Kidney (tissue), 14 donors: ENCODE measurements around the gene GPRC5D. TPM values are rescaled to one million over a fixed set of nuclear protein-coding genes. Genes with fewer than 3 reads are reported as not detected.
A peak's percentile ranks its signal among the peaks of the same experiment; 100 is the strongest.

Experiments
- DNase-seq, 5 donors: peaks; one replicate each; pipeline ENCODE4 v3.0.0-alpha.2; 2013 to 2020
- FAIRE-seq: peaks from 2 replicates; lab custom pipeline; 2012; peaks lifted over from hg19 to GRCh38; lab: Jason Lieb, UNC
- H3K27ac ChIP-seq, 2 donors: one replicate each; pipeline ENCODE4 v1.7.0; 2013; ENCODE audit warnings: low read depth in 2 of 2, low read length in 2 of 2, inconsistent platforms in 1 of 2
- H3K27me3 ChIP-seq: one replicate; pipeline ENCODE4 v1.7.1; 2013; ENCODE audit warnings: low read length, inconsistent platforms; ENCODE audit not compliant: control insufficient read depth, insufficient read depth
- H3K36me3 ChIP-seq, 3 donors: one replicate each; pipeline versions ENCODE4 v1.7.0 to v1.7.1; 2013; ENCODE audit warnings: low read length in 3 of 3, control low read depth in 1 of 3, inconsistent platforms in 1 of 3; ENCODE audit not compliant: insufficient read depth in 3 of 3, control insufficient read depth in 2 of 3
- H3K4me1 ChIP-seq, 3 donors: one replicate each; pipeline versions ENCODE4 v1.7.0 to v1.7.1; 2013; ENCODE audit warnings: low read length in 3 of 3, inconsistent platforms in 1 of 3, low read depth in 1 of 3; ENCODE audit not compliant: control insufficient read depth in 2 of 3, insufficient read depth in 2 of 3
- H3K4me3 ChIP-seq, 3 donors: one replicate each; pipeline versions ENCODE4 v1.7.0 to v1.8.1; 2013; ENCODE audit warnings: low read length in 3 of 3, control low read depth in 1 of 3, inconsistent platforms in 1 of 3
- H3K9ac ChIP-seq, 3 donors: one replicate each; pipeline versions ENCODE4 v1.7.0 to v1.7.1; 2013; ENCODE audit warnings: low read length in 3 of 3, control low read depth in 1 of 3, inconsistent platforms in 1 of 3
- H3K9me3 ChIP-seq, 3 donors: one replicate each; pipeline versions ENCODE4 v1.7.0 to v1.7.1; 2013; ENCODE audit warnings: low read length in 3 of 3, control low read depth in 1 of 3, inconsistent platforms in 1 of 3; ENCODE audit not compliant: control insufficient read depth in 2 of 3, insufficient read depth in 1 of 3
- intact Hi-C: fragments of 100-400 bp; cut with DNase I; formaldehyde crosslinking; loops from one replicate; pipeline ENCODE4 v1.11.1; 2022
- polyA plus RNA-seq: library from polyadenylated mRNA; stranded (reverse); fragments of 350-450 nt; fragmentation: Illumina TruSeq; extraction: RNeasy Lipid Tissue Mini Kit (QIAGEN cat#74804); gene quantifications from one replicate; pipeline ENCODE4 v1.2.3, GENCODE V29; 2014; ENCODE audit warnings: low read depth, low replicate concordance; ENCODE audit not compliant: insufficient read depth
- total RNA-seq: library from RNA; stranded (reverse); fragmentation: NEBNext Ultra II Directional; extraction: Animal tissue kit (Norgen Biotek cat#: 25700); gene quantifications from one replicate; pipeline ENCODE4 v1.2.1, GENCODE V29; 2021
- TF ChIP-seq, protein P1 (sequence below): IDR thresholded peaks from 3 replicates; pipeline ENCODE4 v1.5.1; 2012; ENCODE audit warnings: mild to moderate bottlenecking, moderate library complexity, borderline replicate concordance; ENCODE audit not compliant: insufficient read depth; ENCODE audit errors: extremely low read depth
- donor health status: control.
- donor health status: control.
- donor health status: control.
- donor health status: control.
- donor health status: control.
- donor health status: DM: yes; HTN: yes; CAD: no.
- donor health status: Normal renal cell carcinoma (clear cell type).

Gene GPRC5D
- total and polyA plus RNA-seq, 2 donors from 2014 or later = 0.25 TPM; not detected in 1

GRCh38 chr12:12975322-12976077 is 23.5 kb upstream of the GPRC5D start:
- H3K4me1 ChIP-seq = no peaks in the 10 kb centered on the region
- no peak overlapping the region for H3K27ac ChIP-seq
- H3K9me3 ChIP-seq = peaks cover 0 to 7% (median 6%) of the 10 kb centered on the region in 3 donors
- intact Hi-C loops = no loop called here
- H3K27me3 ChIP-seq = no peaks in the 10 kb centered on the region
- no peak overlapping the region for H3K9ac ChIP-seq
- FAIRE-seq (no peak), DNase-seq (peak in 3 of 5 donors; percentile 43 to 58 (median 56))
- TF ChIP-seq, protein P1, sequence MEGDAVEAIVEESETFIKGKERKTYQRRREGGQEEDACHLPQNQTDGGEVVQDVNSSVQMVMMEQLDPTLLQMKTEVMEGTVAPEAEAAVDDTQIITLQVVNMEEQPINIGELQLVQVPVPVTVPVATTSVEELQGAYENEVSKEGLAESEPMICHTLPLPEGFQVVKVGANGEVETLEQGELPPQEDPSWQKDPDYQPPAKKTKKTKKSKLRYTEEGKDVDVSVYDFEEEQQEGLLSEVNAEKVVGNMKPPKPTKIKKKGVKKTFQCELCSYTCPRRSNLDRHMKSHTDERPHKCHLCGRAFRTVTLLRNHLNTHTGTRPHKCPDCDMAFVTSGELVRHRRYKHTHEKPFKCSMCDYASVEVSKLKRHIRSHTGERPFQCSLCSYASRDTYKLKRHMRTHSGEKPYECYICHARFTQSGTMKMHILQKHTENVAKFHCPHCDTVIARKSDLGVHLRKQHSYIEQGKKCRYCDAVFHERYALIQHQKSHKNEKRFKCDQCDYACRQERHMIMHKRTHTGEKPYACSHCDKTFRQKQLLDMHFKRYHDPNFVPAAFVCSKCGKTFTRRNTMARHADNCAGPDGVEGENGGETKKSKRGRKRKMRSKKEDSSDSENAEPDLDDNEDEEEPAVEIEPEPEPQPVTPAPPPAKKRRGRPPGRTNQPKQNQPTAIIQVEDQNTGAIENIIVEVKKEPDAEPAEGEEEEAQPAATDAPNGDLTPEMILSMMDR = no peak
- peaks cover 15 to 48% (median 24%) of the 10 kb centered on the region in 3 donors for H3K36me3 ChIP-seq
- no peak overlapping the region for H3K4me3 ChIP-seq

GRCh38 chr12:12974211-12974610 is 22.2 kb upstream of the GPRC5D start:
- Histone ChIP-seq H3K36me3 (peaks cover 15 to 35% (median 19%) of the 10 kb centered on the region in 3 donors), H3K27ac (no peak overlapping the region), H3K9me3 (peaks cover 0 to 7% (median 6%) of the 10 kb centered on the region in 3 donors), H3K27me3 (no peaks in the 10 kb centered on the region), H3K4me1 (no peaks in the 10 kb centered on the region), H3K9ac (no peak overlapping the region), H3K4me3 (no peak overlapping the region)
- DNase-seq (no peak), FAIRE-seq (no peak)
- TF ChIP-seq, protein P1 = no peak
- intact Hi-C loops = no loop called here

DNA sequence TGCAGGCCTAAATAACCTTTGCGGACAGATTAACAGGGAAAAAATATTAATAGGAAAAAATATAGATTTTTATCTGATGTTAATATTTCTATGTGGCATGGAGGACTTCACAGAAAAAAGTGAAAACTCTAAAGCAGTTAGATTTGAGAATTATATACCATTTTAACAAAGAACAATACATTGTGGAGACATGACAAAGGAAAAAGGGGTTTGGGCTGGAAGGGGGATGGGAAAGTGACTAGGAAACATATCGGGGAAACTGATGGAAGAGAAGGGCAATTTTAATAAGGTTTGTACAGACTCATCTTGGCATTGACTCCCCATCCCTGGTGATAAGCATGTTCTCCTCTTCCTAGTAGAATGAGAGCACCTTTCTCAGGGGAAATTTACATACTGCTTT is 21.0 kb upstream of the GPRC5D start:
- Histone ChIP-seq H3K36me3 (peaks cover 15 to 34% (median 21%) of the 10 kb centered on the region in 3 donors), H3K4me1 (no peaks in the 10 kb centered on the region), H3K9ac (no peak overlapping the region), H3K4me3 (no peak overlapping the region), H3K27ac (no peak overlapping the region), H3K27me3 (no peaks in the 10 kb centered on the region), H3K9me3 (peaks cover 0 to 7% (median 6%) of the 10 kb centered on the region in 3 donors)
- DNase-seq (no peak), FAIRE-seq (no peak)
- TF ChIP-seq, protein P1 = no peak
- intact Hi-C loops = no loop called here
